ENCODE measurements around the gene NAA15.
"Not testable (repeated sequence)": the region's sequence is repeated elsewhere in the genome, so short reads cannot be mapped to it uniquely, and the experiment has no call there.

Gene NAA15

GRCh38 chr4:139368998-139369397 is 67.7 kb downstream of the NAA15 start:
- DNase-seq, result no peak

- no peak for DNase-seq
Measured at GRCh38 chr4:139374251-139374650, 72.9 kb downstream of the NAA15 start.

GRCh38 chr4:139386421-139386820 is 85.1 kb downstream of the NAA15 start:
- DNase-seq, result no peak

- DNase-seq, result no peak
Measured at GRCh38 chr4:139389102-139389501, 87.8 kb downstream of the NAA15 start.

GRCh38 chr4:139389991-139390390 is 88.7 kb downstream of the NAA15 start:
- no peak for DNase-seq

GRCh38 chr4:139391731-139392130 is 90.4 kb downstream of the NAA15 start:
- DNase-seq, result no peak

GRCh38 chr4:139392797-139393196 is 91.5 kb downstream of the NAA15 start:
- no peak for DNase-seq

- no peak for DNase-seq
Measured at GRCh38 chr4:139401368-139401767, 100.1 kb downstream of the NAA15 start.

- no peak for DNase-seq
Measured at GRCh38 chr4:139402436-139402835, 101.1 kb downstream of the NAA15 start.

- no peak for DNase-seq
Measured at GRCh38 chr4:139403462-139403861, 102.2 kb downstream of the NAA15 start.

- DNase-seq, result no peak
Measured at GRCh38 chr4:139410312-139410711, 109.0 kb downstream of the NAA15 start.

GRCh38 chr4:139414671-139415210 is 113.4 kb downstream of the NAA15 start:
- DNase-seq, result not testable (repeated sequence)

- peak in 1 of 2 donors; percentile 26 for DNase-seq
Measured at GRCh38 chr4:139416073-139416673, 114.9 kb downstream of the NAA15 start.

GRCh38 chr4:139419388-139419914 is 118.1 kb downstream of the NAA15 start:
- peak in 1 of 2 donors; percentile 8 for DNase-seq

GRCh38 chr4:139420652-139421051 is 119.3 kb downstream of the NAA15 start:
- DNase-seq, result no peak

GRCh38 chr4:139436122-139436521 is 134.8 kb downstream of the NAA15 start:
- DNase-seq, result no peak

GRCh38 chr4:139438141-139438540 is 136.8 kb downstream of the NAA15 start:
- no peak for DNase-seq

GRCh38 chr4:139441029-139441428 is 139.7 kb downstream of the NAA15 start:
- no peak for DNase-seq

- DNase-seq, result no peak
Measured at GRCh38 chr4:139443661-139444060, 142.4 kb downstream of the NAA15 start.

GRCh38 chr4:139444881-139445280 is 143.6 kb downstream of the NAA15 start:
- not testable (repeated sequence) for DNase-seq

- not testable (repeated sequence) for DNase-seq
Measured at GRCh38 chr4:139447078-139447477, 145.8 kb downstream of the NAA15 start.

GRCh38 chr4:139450586-139450985 is 149.3 kb downstream of the NAA15 start:
- DNase-seq, result no peak

GRCh38 chr4:139451997-139452396 is 150.7 kb downstream of the NAA15 start:
- DNase-seq, result no peak

GRCh38 chr4:139453041-139453370 is 151.7 kb downstream of the NAA15 start:
- DNase-seq, result peak; percentile 67 to 69
